ENCODE measurements around the gene IL17B. TPM values are rescaled to one million over a fixed set of nuclear protein-coding genes. Genes with fewer than 3 reads are reported as not detected.

Gene IL17B
- total RNA-seq (2022) (not detected in 2 replicates), Bru-seq, nascent RNA (percentile 16 among the genes with signal in this experiment), BruChase-seq, experiment 1, labeled RNA remaining after a 2-hour chase (not detected), BruChase-seq, experiment 2, labeled RNA remaining after a 6-hour chase (percentile 12 among the genes with signal in this experiment)
- long read RNA-seq = 0 reads

DNA sequence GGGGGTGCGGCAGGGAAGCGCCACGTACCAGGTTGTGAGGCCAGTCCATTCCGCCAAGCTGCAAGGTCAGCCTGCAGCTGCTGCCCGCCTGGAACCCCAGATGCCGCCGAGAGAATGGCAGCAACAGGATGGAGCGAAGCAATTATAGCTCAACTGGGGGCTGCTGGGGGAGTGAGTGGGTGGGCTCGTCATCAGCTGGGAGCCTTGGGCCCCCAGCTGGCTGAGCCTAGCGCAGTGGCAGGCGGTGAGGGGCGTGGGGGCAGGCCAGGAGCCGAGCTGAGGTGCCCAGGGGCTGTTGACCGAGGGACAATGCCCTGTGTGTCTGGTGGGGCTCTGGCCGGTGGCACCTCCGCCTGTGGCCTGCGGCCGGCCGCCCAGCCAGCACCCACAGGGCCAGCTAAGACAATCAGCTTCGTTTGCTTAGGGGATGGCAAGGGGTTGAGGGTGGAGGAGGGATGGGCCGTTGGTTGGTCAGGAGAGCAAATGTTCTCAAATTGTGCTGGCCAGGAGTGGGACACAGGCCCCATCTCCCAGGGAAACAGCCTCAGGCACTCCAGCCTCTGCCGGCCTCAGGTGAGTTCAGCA lies at the start of gene IL17B:
IL17B (minus strand) TSS at position 116 of the 585 bp plus-strand sequence; CDS start at position 49, 67 bp downstream.
- Mint-ChIP-seq H3K36me3 (ENCODE audit: insufficient read depth, unreplicated experiment) (no peaks in the 10 kb centered on the region), H3K9me3 (ENCODE audit: unreplicated experiment) (no peaks in the 10 kb centered on the region), H3K4me1 (ENCODE audit: low read depth, unreplicated experiment) (peaks cover 11% of the 10 kb centered on the region), H3K27me3 (ENCODE audit: insufficient read depth, unreplicated experiment) (no peaks in the 10 kb centered on the region), H3K27ac (ENCODE audit: unreplicated experiment) (no peak within 1 kb of the TSS), H3K4me3 (ENCODE audit: unreplicated experiment) (no peak within 1 kb of the TSS)
- ChIA-PET CTCF (no interaction called here), POLR2A (no interaction called here)
- TF ChIP-seq, protein P1, sequence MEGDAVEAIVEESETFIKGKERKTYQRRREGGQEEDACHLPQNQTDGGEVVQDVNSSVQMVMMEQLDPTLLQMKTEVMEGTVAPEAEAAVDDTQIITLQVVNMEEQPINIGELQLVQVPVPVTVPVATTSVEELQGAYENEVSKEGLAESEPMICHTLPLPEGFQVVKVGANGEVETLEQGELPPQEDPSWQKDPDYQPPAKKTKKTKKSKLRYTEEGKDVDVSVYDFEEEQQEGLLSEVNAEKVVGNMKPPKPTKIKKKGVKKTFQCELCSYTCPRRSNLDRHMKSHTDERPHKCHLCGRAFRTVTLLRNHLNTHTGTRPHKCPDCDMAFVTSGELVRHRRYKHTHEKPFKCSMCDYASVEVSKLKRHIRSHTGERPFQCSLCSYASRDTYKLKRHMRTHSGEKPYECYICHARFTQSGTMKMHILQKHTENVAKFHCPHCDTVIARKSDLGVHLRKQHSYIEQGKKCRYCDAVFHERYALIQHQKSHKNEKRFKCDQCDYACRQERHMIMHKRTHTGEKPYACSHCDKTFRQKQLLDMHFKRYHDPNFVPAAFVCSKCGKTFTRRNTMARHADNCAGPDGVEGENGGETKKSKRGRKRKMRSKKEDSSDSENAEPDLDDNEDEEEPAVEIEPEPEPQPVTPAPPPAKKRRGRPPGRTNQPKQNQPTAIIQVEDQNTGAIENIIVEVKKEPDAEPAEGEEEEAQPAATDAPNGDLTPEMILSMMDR (IDR thresholded peaks at IDR 0.05; ENCODE audit: insufficient read depth in 1 of 2, low read depth in 1 of 2, low read length in 1 of 2, severe bottlenecking in 1 of 2, unreplicated experiment in 1 of 2) = no peak
- intact Hi-C loops (cut with micrococcal nuclease; ENCODE audit: unreplicated experiment) = no loop called here
- DNase-seq = no peak
- BruUV-seq (replicated peaks) = no TSS peak
- Histone ChIP-seq H3K27me3 (replicated peaks; ENCODE audit: control insufficient read depth, insufficient read depth, low read length) (no peaks in the 10 kb centered on the region), H3K4me3 (ENCODE audit: low read depth, low read length) (no peak within 1 kb of the TSS), H3K9me3 (no peaks in the 10 kb centered on the region), H3K36me3 (ENCODE audit: control insufficient read depth, insufficient read depth, low read length) (no peaks in the 10 kb centered on the region), H3K4me1 (0 out of 2 replicates have a peak, but pooled peaks cover 6% of the 10 kb centered on the region)

GRCh38 chr5:149428032-149428431 lies 48.9 kb upstream of the IL17B start:
- Mint-ChIP-seq H3K27me3 (ENCODE audit: insufficient read depth, unreplicated experiment) (no peaks in the 10 kb centered on the region), H3K27ac (ENCODE audit: unreplicated experiment) (no peak overlapping the region), H3K4me3 (ENCODE audit: unreplicated experiment) (no peak overlapping the region), H3K9me3 (ENCODE audit: unreplicated experiment) (no peaks in the 10 kb centered on the region), H3K4me1 (ENCODE audit: low read depth, unreplicated experiment) (no peaks in the 10 kb centered on the region), H3K36me3 (ENCODE audit: insufficient read depth, unreplicated experiment) (no peaks in the 10 kb centered on the region)
- ChIA-PET CTCF (interaction anchor here (1.3 kb wide), 1 partner anchor 137 kb away, joined by 3 read pairs; no protein-coding TSS in a partner anchor), POLR2A (no interaction called here)
- intact Hi-C loops (cut with micrococcal nuclease; ENCODE audit: unreplicated experiment) = no loop called here
- H3K4me3 ChIP-seq (ENCODE audit: low read depth, low read length) = no peak overlapping the region
- H3K4me1 ChIP-seq = no peaks in the 10 kb centered on the region
- TF ChIP-seq, protein P1 (IDR thresholded peaks at IDR 0.05; ENCODE audit: insufficient read depth in 1 of 2, low read depth in 1 of 2, low read length in 1 of 2, severe bottlenecking in 1 of 2, unreplicated experiment in 1 of 2) = no peak
- no peaks in the 10 kb centered on the region for H3K9me3 ChIP-seq
- H3K36me3 ChIP-seq (ENCODE audit: control insufficient read depth, insufficient read depth, low read length) = no peaks in the 10 kb centered on the region
- no peak for DNase-seq
- H3K27me3 ChIP-seq (replicated peaks; ENCODE audit: control insufficient read depth, insufficient read depth, low read length) = no peaks in the 10 kb centered on the region
- BruUV-seq (replicated peaks) = no TSS peak

DNA sequence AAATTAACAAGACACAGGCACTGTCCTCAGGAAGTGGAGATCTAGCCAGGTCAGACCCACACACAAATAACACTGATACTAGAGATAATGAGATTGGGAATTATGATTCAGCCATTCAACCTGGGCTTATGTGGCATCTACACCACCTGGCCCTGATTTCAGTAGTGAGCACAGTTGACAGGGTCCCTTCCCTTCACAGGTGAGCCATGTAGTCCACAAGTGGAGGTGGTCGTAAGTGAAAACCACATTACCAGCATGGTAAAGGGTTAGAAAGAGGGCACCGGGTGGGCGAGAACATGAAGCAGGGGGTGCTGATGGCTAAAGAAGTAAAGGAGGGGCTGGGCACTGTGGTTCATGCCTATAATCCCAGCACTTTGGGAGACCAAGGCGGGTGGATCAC lies 48.3 kb upstream of the IL17B start:
- no peaks in the 10 kb centered on the region for H3K36me3 ChIP-seq (ENCODE audit: control insufficient read depth, insufficient read depth, low read length)
- no peaks in the 10 kb centered on the region for H3K36me3 Mint-ChIP-seq (ENCODE audit: insufficient read depth, unreplicated experiment)
- no peaks in the 10 kb centered on the region for H3K4me1 ChIP-seq
- no peaks in the 10 kb centered on the region for H3K27me3 ChIP-seq (replicated peaks; ENCODE audit: control insufficient read depth, insufficient read depth, low read length)
- POLR2A ChIA-PET = no interaction called here
- H3K4me1 Mint-ChIP-seq (ENCODE audit: low read depth, unreplicated experiment) = no peaks in the 10 kb centered on the region
- intact Hi-C loops (cut with micrococcal nuclease; ENCODE audit: unreplicated experiment) = no loop called here
- TF ChIP-seq, protein P1 (IDR thresholded peaks at IDR 0.05; ENCODE audit: insufficient read depth in 1 of 2, low read depth in 1 of 2, low read length in 1 of 2, severe bottlenecking in 1 of 2, unreplicated experiment in 1 of 2) = no peak
- no TSS peak for BruUV-seq (replicated peaks)
- no peaks in the 10 kb centered on the region for H3K27me3 Mint-ChIP-seq (ENCODE audit: insufficient read depth, unreplicated experiment)
- H3K4me3 ChIP-seq (ENCODE audit: low read depth, low read length) = no peak overlapping the region
- CTCF ChIA-PET = no interaction called here
- DNase-seq = no peak
- no peak overlapping the region for H3K4me3 Mint-ChIP-seq (ENCODE audit: unreplicated experiment)
- H3K9me3 ChIP-seq = no peaks in the 10 kb centered on the region
- no peaks in the 10 kb centered on the region for H3K9me3 Mint-ChIP-seq (ENCODE audit: unreplicated experiment)
- no peak overlapping the region for H3K27ac Mint-ChIP-seq (ENCODE audit: unreplicated experiment)
